Memory B cell (primary cell): Measurements from ENCODE around the gene SLC6A15.

ENCODE experiments used
- ATAC-seq: fragments of 150-1000 bp; cut with Tn5 transposase; 2 replicates; pipeline ENCODE4 v1.10.0; 2021; ENCODE audit warnings: low read depth, mild to moderate bottlenecking, moderate library complexity
- DNase-seq, 2 donors: peaks; one replicate each; pipeline ENCODE4 v3.0.0; 2022; ENCODE audit warnings: low spot score in 2 of 2
- H3K27ac Mint-ChIP-seq: one replicate; pipeline ENCODE4 v1.8.0; 2022; ENCODE audit warnings: mild to moderate bottlenecking, moderate library complexity, mixed read lengths
- H3K27me3 Mint-ChIP-seq: one replicate; pipeline ENCODE4 v1.8.0; 2022; ENCODE audit warnings: mixed read lengths
- H3K36me3 Mint-ChIP-seq: one replicate; pipeline ENCODE4 v1.8.0; 2022; ENCODE audit warnings: mild to moderate bottlenecking, mixed read lengths
- H3K4me1 Mint-ChIP-seq: one replicate; pipeline ENCODE4 v1.8.0; 2022; ENCODE audit warnings: mixed read lengths
- H3K4me3 Mint-ChIP-seq: one replicate; pipeline ENCODE4 v1.8.0; 2022; ENCODE audit warnings: mild to moderate bottlenecking, moderate library complexity, mixed read lengths
- H3K9me3 Mint-ChIP-seq: one replicate; pipeline ENCODE4 v1.8.0; 2022; ENCODE audit warnings: mixed read lengths

SLC6A15 gene

GRCh38 chr12:84856156-84856900, 56.3 kb downstream of the SLC6A15 start:
- DNase-seq, result no peak
- H3K27ac Mint-ChIP-seq, result no peak overlapping the region
- H3K9me3 Mint-ChIP-seq, result peaks cover 5% of the 10 kb centered on the region
- ATAC-seq, result no peak
- H3K4me1 Mint-ChIP-seq, result no peaks in the 10 kb centered on the region
- H3K36me3 Mint-ChIP-seq, result no peaks in the 10 kb centered on the region
- no peak overlapping the region for H3K4me3 Mint-ChIP-seq
- no peaks in the 10 kb centered on the region for H3K27me3 Mint-ChIP-seq

- Mint-ChIP-seq H3K4me1 (no peaks in the 10 kb centered on the region), H3K4me3 (no peak overlapping the region), H3K36me3 (no peaks in the 10 kb centered on the region), H3K27me3 (peaks cover 2% of the 10 kb centered on the region), H3K27ac (no peak overlapping the region), H3K9me3 (peaks cover 2% of the 10 kb centered on the region)
- ATAC-seq (no peak), DNase-seq (no peak)
These were observed 68.9 kb downstream of the SLC6A15 start for GRCh38 chr12:84843593-84844144.

GRCh38 chr12:84842406-84843013, 70.1 kb downstream of the SLC6A15 start:
- Mint-ChIP-seq H3K4me3 (no peak overlapping the region), H3K27ac (no peak overlapping the region), H3K36me3 (no peaks in the 10 kb centered on the region), H3K4me1 (no peaks in the 10 kb centered on the region), H3K27me3 (peaks cover 2% of the 10 kb centered on the region), H3K9me3 (no peaks in the 10 kb centered on the region)
- ATAC-seq (no peak), DNase-seq (peak in 1 of 2 donors; percentile 24)

- Mint-ChIP-seq H3K4me1 (no peaks in the 10 kb centered on the region), H3K9me3 (no peaks in the 10 kb centered on the region), H3K36me3 (no peaks in the 10 kb centered on the region), H3K27ac (no peak overlapping the region), H3K27me3 (peaks cover 2% of the 10 kb centered on the region), H3K4me3 (no peak overlapping the region)
- DNase-seq (no peak), ATAC-seq (no peak)
These were observed 71.0 kb downstream of the SLC6A15 start for GRCh38 chr12:84841591-84841990.

GRCh38 chr12:84840356-84840755, 72.2 kb downstream of the SLC6A15 start:
- Mint-ChIP-seq H3K36me3 (no peaks in the 10 kb centered on the region), H3K4me3 (no peak overlapping the region), H3K4me1 (no peaks in the 10 kb centered on the region), H3K27ac (no peak overlapping the region), H3K9me3 (no peaks in the 10 kb centered on the region), H3K27me3 (peaks cover 2% of the 10 kb centered on the region)
- ATAC-seq (no peak), DNase-seq (no peak)

- Mint-ChIP-seq H3K4me1 (no peaks in the 10 kb centered on the region), H3K4me3 (no peak overlapping the region), H3K27ac (no peak overlapping the region), H3K27me3 (no peaks in the 10 kb centered on the region), H3K36me3 (no peaks in the 10 kb centered on the region), H3K9me3 (no peaks in the 10 kb centered on the region)
- DNase-seq (no peak), ATAC-seq (no peak)
These were observed 85.7 kb downstream of the SLC6A15 start for GRCh38 chr12:84826925-84827324.

GRCh38 chr12:84825149-84825548, 87.5 kb downstream of the SLC6A15 start:
- ATAC-seq, result no peak
- no peak for DNase-seq
- no peak overlapping the region for H3K27ac Mint-ChIP-seq
- no peak overlapping the region for H3K4me3 Mint-ChIP-seq
- H3K27me3 Mint-ChIP-seq, result no peaks in the 10 kb centered on the region
- H3K4me1 Mint-ChIP-seq, result no peaks in the 10 kb centered on the region
- H3K9me3 Mint-ChIP-seq, result no peaks in the 10 kb centered on the region
- H3K36me3 Mint-ChIP-seq, result no peaks in the 10 kb centered on the region

GRCh38 chr12:84822525-84822924, 90.1 kb downstream of the SLC6A15 start:
- DNase-seq (no peak), ATAC-seq (no peak)
- H3K9me3 Mint-ChIP-seq, result no peaks in the 10 kb centered on the region
- no peak overlapping the region for H3K27ac Mint-ChIP-seq
- H3K4me3 Mint-ChIP-seq, result no peak overlapping the region
- no peaks in the 10 kb centered on the region for H3K36me3 Mint-ChIP-seq
- H3K4me1 Mint-ChIP-seq, result no peaks in the 10 kb centered on the region
- no peaks in the 10 kb centered on the region for H3K27me3 Mint-ChIP-seq

- Mint-ChIP-seq H3K4me3 (no peak overlapping the region), H3K9me3 (no peaks in the 10 kb centered on the region), H3K27ac (no peak overlapping the region), H3K27me3 (no peaks in the 10 kb centered on the region), H3K4me1 (no peaks in the 10 kb centered on the region), H3K36me3 (no peaks in the 10 kb centered on the region)
- ATAC-seq (no peak), DNase-seq (no peak)
These were observed 95.5 kb downstream of the SLC6A15 start for GRCh38 chr12:84816916-84817695.

- no peaks in the 10 kb centered on the region for H3K4me1 Mint-ChIP-seq
- no peak for DNase-seq
- H3K27me3 Mint-ChIP-seq, result no peaks in the 10 kb centered on the region
- H3K9me3 Mint-ChIP-seq, result no peaks in the 10 kb centered on the region
- H3K4me3 Mint-ChIP-seq, result no peak overlapping the region
- no peaks in the 10 kb centered on the region for H3K36me3 Mint-ChIP-seq
- no peak overlapping the region for H3K27ac Mint-ChIP-seq
- ATAC-seq, result no peak
These were observed 97.8 kb downstream of the SLC6A15 start for GRCh38 chr12:84814664-84815245.

- no peak overlapping the region for H3K27ac Mint-ChIP-seq
- no peak for ATAC-seq
These were observed 98.6 kb downstream of the SLC6A15 start for GRCh38 chr12:84813780-84814663.

GRCh38 chr12:84811291-84811690, 101.3 kb downstream of the SLC6A15 start:
- H3K27me3 Mint-ChIP-seq, result no peaks in the 10 kb centered on the region
- no peaks in the 10 kb centered on the region for H3K9me3 Mint-ChIP-seq
- ATAC-seq, result no peak
- H3K27ac Mint-ChIP-seq, result no peak overlapping the region
- H3K36me3 Mint-ChIP-seq, result no peaks in the 10 kb centered on the region
- no peak for DNase-seq
- H3K4me1 Mint-ChIP-seq, result no peaks in the 10 kb centered on the region
- H3K4me3 Mint-ChIP-seq, result no peak overlapping the region

More at GRCh38 chr12:84813780-84814663, 98.6 kb downstream of the SLC6A15 start:
- DNase-seq, result no peak
- Mint-ChIP-seq H3K27me3 (no peaks in the 10 kb centered on the region), H3K4me3 (no peak overlapping the region), H3K4me1 (no peaks in the 10 kb centered on the region), H3K9me3 (no peaks in the 10 kb centered on the region), H3K36me3 (no peaks in the 10 kb centered on the region)

GRCh38 chr12:84810611-84811010, 102.0 kb downstream of the SLC6A15 start:
- Mint-ChIP-seq H3K9me3 (peaks cover 1% of the 10 kb centered on the region), H3K27me3 (no peaks in the 10 kb centered on the region), H3K27ac (no peak overlapping the region), H3K4me1 (no peaks in the 10 kb centered on the region), H3K36me3 (no peaks in the 10 kb centered on the region), H3K4me3 (no peak overlapping the region)
- ATAC-seq (no peak), DNase-seq (no peak)
